Ishikawa (cell line): ENCODE data around the gene LAMA3.
A peak's percentile ranks its signal among the peaks of the same experiment; 100 is the strongest.

Experiments
- CEBPB ChIP-seq: IDR thresholded peaks from 2 replicates; pipeline ENCODE4 v1.6.1; 2012
- CREB1 ChIP-seq: IDR thresholded peaks from 2 replicates; pipeline ENCODE4 v1.6.1; 2012; ENCODE audit warnings: low read depth
- EGR1 ChIP-seq: IDR thresholded peaks from 2 replicates; pipeline ENCODE4 v1.6.1; 2012
- EP300 ChIP-seq: IDR thresholded peaks from 2 replicates; pipeline ENCODE4 v1.6.1; 2012; ENCODE audit warnings: borderline replicate concordance
- FOXM1 ChIP-seq: IDR thresholded peaks from 2 replicates; pipeline ENCODE4 v1.6.1; 2012; ENCODE audit warnings: low read depth, borderline replicate concordance
- MAX ChIP-seq: IDR thresholded peaks from 2 replicates; pipeline ENCODE4 v1.6.1; 2012
- NFIC ChIP-seq: IDR thresholded peaks from 2 replicates; pipeline ENCODE4 v1.6.1; 2012
- RAD21 ChIP-seq: IDR thresholded peaks from 2 replicates; pipeline ENCODE4 v1.6.1; 2012; ENCODE audit warnings: low read depth
- REST ChIP-seq: IDR thresholded peaks from 2 replicates; pipeline ENCODE4 v1.6.1; 2012; ENCODE audit warnings: low read depth, mild to moderate bottlenecking
- TAF1 ChIP-seq: IDR thresholded peaks from 2 replicates; pipeline ENCODE4 v1.6.1; 2012; ENCODE audit warnings: low read depth, mild to moderate bottlenecking
- TCF12 ChIP-seq: IDR thresholded peaks from 2 replicates; pipeline ENCODE4 v1.6.1; 2012; ENCODE audit warnings: low read depth
- TEAD4 ChIP-seq: IDR thresholded peaks from 2 replicates; pipeline ENCODE4 v1.6.1; 2012
- YY1 ChIP-seq: IDR thresholded peaks from 2 replicates; pipeline ENCODE4 v1.6.1; 2012; ENCODE audit warnings: low read depth
- ZBTB7A ChIP-seq: IDR thresholded peaks from 2 replicates; pipeline ENCODE4 v1.6.1; 2012; ENCODE audit warnings: low read depth
- TF ChIP-seq, protein P1 (sequence below): IDR thresholded peaks from 2 replicates; pipeline ENCODE4 v1.6.1; 2012

Gene LAMA3

DNA sequence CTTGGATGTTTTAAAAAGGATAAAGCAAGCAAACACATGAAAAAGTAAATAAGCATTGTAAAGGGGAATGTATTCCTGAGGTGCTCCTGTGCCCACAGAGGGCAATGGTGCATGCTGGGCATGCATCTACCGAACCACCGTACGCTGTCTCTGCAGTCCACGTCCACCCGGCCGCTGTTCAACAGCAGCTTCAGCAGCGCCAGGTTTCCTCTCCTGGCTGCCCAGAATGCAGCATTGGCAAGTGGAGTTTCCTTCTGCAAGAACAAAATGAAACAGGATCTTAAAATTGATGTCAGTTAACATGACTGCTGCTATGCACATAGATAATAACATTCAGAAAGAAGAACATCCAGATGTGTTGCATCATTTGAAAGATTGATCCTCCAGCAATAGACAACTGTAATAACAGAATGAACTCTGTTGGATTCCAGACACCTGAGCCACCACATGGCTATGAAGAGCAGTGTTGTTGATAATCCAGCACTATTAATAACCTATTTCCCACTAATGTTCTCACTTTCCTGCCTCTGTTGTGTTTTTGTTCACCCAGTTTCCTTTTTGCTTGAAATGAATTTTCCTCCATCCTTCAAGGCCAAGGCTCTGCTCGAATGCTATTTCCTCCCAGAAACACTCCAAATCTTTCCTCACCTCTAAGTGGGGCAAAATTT, 40.2 kb upstream of the LAMA3 start:
- TF ChIP-seq FOXM1 (no peak), RAD21 (no peak), EP300 (no peak), YY1 (no peak), TEAD4 (no peak), CREB1 (no peak), EGR1 (no peak), TAF1 (no peak), REST (no peak), TCF12 (no peak), ZBTB7A (no peak), CEBPB (no peak), NFIC (no peak), MAX (no peak)
- TF ChIP-seq, protein P1, sequence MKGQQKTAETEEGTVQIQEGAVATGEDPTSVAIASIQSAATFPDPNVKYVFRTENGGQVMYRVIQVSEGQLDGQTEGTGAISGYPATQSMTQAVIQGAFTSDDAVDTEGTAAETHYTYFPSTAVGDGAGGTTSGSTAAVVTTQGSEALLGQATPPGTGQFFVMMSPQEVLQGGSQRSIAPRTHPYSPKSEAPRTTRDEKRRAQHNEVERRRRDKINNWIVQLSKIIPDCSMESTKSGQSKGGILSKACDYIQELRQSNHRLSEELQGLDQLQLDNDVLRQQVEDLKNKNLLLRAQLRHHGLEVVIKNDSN: no peak

DNA sequence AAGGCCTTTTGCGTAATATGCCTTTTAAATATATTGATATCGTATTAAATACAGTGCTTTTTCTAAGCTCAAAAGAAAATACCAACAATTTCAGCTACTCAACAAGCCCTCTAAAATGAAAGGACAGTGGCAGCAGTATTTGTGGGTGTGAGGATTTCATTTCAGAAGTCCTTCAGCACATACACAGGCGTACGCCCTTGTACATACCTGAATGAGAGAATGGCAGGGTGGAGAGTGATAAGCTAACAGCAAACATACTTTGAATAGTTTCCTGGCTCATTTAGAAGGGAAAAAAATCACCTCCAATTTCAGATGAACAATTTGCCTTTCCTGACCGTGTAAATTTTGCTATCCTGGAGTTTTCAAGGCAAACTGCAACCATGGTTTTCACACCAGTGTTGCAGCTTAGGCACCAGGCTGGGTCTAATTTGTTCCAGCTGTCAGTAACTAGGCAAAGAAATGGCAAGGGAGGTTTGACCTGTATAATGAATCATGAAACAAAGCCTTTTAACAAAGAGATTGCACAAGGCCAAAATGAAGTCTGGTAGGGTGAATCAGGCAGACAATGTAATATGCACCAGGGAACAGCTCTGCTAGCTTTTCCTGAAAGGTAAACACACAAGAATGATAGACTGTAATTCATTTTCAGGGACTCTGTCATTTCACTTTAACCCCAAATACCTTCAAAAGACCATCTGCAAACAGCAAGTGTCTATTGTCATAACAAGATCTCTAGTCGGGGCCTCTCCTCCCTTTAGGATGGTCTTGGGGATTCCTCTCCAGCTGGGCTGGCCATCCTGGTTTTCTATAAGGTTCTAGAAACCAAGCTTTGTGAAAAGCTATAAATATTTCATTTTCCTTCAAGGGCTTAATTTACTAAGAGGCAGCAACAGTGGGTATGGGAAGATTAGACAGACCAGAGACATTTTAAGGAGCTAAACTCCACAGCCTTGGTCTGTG, 38.0 kb upstream of the LAMA3 start:
- TF ChIP-seq CREB1 (no peak), CEBPB (0 out of 2 replicates have a peak, but pooled peaks have one; percentile 45)

DNA sequence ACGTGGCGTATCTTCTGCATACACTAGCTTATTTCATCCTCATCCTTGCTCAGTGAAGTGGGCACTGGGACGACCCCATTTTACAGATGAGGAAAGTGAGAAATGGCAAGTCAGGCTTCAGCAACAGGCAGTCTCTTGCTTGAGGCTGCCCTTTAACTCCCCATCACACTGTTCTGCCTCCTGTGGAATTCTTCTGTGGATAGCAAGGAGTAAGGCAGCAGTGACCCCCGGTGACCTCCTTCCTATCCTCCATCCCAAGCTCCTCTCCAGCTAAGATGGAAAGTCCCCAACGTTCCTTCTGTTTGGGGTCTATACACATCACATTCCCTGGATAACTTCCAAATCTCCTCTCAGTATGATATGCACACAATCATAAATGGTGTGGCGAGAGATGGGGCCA, 37.0 kb upstream of the LAMA3 start:
- TF ChIP-seq ZBTB7A (no peak), NFIC (no peak), CEBPB (no peak), RAD21 (no peak), CREB1 (no peak), MAX (no peak)
- TF ChIP-seq, protein P1: no peak

DNA sequence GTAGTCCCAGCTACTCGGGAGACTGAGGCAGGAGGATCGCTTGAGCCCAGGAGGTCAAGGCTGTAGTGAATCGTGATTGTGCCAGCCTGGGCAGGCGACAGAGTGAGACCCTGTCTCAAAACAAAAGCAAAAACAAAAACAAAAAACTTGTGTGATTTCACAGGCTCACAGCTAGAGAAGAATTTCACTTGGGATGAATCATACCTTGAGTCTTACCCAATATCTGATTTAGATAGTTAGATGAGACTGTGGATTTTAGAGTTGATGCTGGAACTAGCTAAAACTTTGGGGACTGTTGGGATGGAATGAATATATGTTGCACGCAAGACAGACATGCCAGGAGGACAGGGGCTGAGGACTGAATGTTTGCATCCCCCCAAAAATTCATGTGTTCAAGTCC, 31.0 kb upstream of the LAMA3 start:
- no peak for TF ChIP-seq ZBTB7A
- TF ChIP-seq RAD21: no peak
- TF ChIP-seq TEAD4: no peak
- TF ChIP-seq TAF1: no peak
- TF ChIP-seq, protein P1: no peak
- no peak for TF ChIP-seq EP300
- TF ChIP-seq REST: no peak

DNA sequence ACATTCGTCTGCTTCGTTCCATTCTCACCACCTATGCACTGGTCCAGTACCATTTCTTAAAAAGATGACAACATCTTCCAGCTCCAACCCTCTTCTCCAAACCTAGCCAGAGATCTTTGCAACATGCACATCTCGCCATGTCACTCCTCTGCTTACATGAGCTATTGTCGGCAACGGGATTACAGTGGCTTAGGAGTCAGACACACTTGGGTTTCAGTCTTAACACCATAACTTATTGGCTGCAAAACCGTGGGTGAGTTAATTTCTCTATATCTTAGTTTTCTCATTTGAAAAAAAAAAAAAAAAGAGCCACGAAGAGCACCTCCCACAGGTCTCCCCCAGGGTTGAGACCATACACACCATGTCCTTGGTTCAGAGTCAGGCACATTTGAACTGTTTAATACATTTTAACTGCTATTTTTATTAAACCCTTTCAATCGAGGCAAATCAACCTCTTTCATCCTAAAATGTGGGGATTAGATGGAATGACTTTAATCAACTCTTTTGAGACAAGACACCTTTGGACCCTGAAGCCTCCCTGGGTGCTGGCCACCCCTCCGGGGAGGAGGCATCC, 27.4 kb upstream of the LAMA3 start:
- TF ChIP-seq REST: no peak
- 0 out of 2 replicates have a peak, but pooled peaks have one; percentile 8 for TF ChIP-seq TAF1
